Aorta (tissue), 5 donors: ENCODE results near the gene CDCA4. TPM values are rescaled to one million over a fixed set of nuclear protein-coding genes. Genes with fewer than 3 reads are reported as not detected.

Source experiments
- ATAC-seq: fragments of 200-7000 bp; cut with Tn5 transposase; one replicate; pipeline ENCODE4 v1.9.1; 2022; ENCODE audit warnings: moderate library complexity; ENCODE audit not compliant: low FRiP score
- DNase-seq, 2 donors: peaks; one replicate each; pipeline ENCODE4 v3.0.0-alpha.2; 2020
- H3K27ac ChIP-seq, 2 donors: one replicate each; pipeline ENCODE4 v1.5.1; 2013; ENCODE audit warnings: low read length in 2 of 2, mild to moderate bottlenecking in 2 of 2, moderate library complexity in 2 of 2, control low read depth in 1 of 2, inconsistent platforms in 1 of 2, low read depth in 1 of 2
- H3K27me3 ChIP-seq, 2 donors: one replicate each; pipeline ENCODE4 v1.6.1; 2013; ENCODE audit warnings: control low read depth in 1 of 2, low read length in 1 of 2, mild to moderate bottlenecking in 1 of 2, moderate library complexity in 1 of 2; ENCODE audit not compliant: insufficient read depth in 2 of 2, control insufficient read depth in 1 of 2
- H3K36me3 ChIP-seq, 2 donors: one replicate each; pipeline ENCODE4 v1.6.1; 2013; ENCODE audit warnings: control low read depth in 1 of 2, low read length in 1 of 2, mild to moderate bottlenecking in 1 of 2; ENCODE audit not compliant: insufficient read depth in 2 of 2, control insufficient read depth in 1 of 2
- H3K4me1 ChIP-seq, 2 donors: one replicate each; pipeline ENCODE4 v1.6.1; 2013; ENCODE audit warnings: low read length in 2 of 2, control low read depth in 1 of 2, mild to moderate bottlenecking in 1 of 2, moderate library complexity in 1 of 2; ENCODE audit not compliant: insufficient read depth in 2 of 2, control insufficient read depth in 1 of 2
- H3K4me3 ChIP-seq, 2 donors: one replicate each; pipeline ENCODE4 v1.5.1; 2013; ENCODE audit warnings: low read length in 2 of 2, control low read depth in 1 of 2, mild to moderate bottlenecking in 1 of 2
- H3K9me3 ChIP-seq: one replicate; pipeline ENCODE4 v1.6.1; 2013; ENCODE audit warnings: mild to moderate bottlenecking, low read length; ENCODE audit not compliant: control insufficient read depth
- WGBS, 2 donors: extraction: QIAGEN DNeasy Blood & Tissue Kit; methylation state at CpG; one replicate each; pipeline ENCODE4 v1.1.7; 2013; 5-methylcytosine and 5-hydroxymethylcytosine counted together
- intact Hi-C, 2 donors: fragments of 100-400 bp; cut with DNase I; formaldehyde crosslinking; loops; one replicate each; pipeline versions ENCODE4 v1.14.2 to v1.15.0; 2022
- polyA plus RNA-seq, 2 donors: library from polyadenylated mRNA; stranded (reverse); fragments of 200-250 nt; gene quantifications; one replicate each; pipeline ENCODE4 v1.2.3, GENCODE V29; 2013
- total RNA-seq, 2 donors: library from RNA; stranded (reverse); fragmentation: NEBNext Ultra II Directional; extraction: Animal tissue kit (Norgen Biotek cat#: 25700); gene quantifications; one replicate each; pipeline ENCODE4 v1.2.1, GENCODE V29; 2021
- donor health status: healthy with polysubstance abuse.
- donor health status: Bipolar disorder and iron deficiency.
- donor health status: DM: no; HTN: no; CAD: no.
- donor health status: DM: no; HTN: no; CAD: no.
- donor health status: DM: yes; HTN: yes; CAD: no.

The CDCA4 gene
- total and polyA plus RNA-seq, 4 donors, result 3.0 to 5.9 (median 3.9) TPM

GRCh38 chr14:104984056-104984894 lies 36.6 kb downstream of the CDCA4 start:
- ATAC-seq (no peak), DNase-seq (peak; percentile 40 to 63)
- Histone ChIP-seq H3K27me3 (no peaks in the 10 kb centered on the region), H3K36me3 (no peaks in the 10 kb centered on the region), H3K27ac (no peak overlapping the region), H3K4me3 (no peak overlapping the region), H3K4me1 (no peaks in the 10 kb centered on the region), H3K9me3 (no peaks in the 10 kb centered on the region)
- WGBS, 2 donors, result 90 to 93% methylated on average over 15 of the region's 15 CpGs
- intact Hi-C loops, result no loop called here

DNA sequence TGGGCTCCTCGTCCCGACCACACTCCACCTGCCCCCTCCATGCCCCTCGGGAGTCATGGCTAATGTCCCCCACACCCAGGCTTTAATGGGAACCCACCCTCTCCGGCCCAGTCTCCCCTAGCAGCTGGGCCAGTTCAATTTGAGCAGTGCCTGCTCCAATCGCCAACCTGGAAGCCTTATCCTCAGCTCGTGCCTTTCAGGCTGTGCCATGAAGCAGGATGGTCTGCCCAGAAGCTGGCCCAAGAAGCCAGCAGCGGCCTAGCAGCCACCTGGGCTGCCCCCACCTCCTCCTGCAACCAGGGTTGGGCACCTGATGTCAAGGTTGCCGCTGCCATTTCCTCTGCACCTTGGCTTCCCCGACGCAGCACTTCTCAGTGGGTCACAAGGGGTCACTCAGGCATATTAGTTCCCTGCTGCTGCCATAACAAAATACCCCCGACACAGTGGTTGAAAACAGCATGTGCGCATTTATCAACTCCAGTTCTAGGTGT lies 37.6 kb downstream of the CDCA4 start:
- WGBS, 2 donors, result 83 to 85% methylated on average over 12 of the region's 12 CpGs
- intact Hi-C loops, result no loop called here
- no peak for DNase-seq
- no peak overlapping the region for H3K27ac ChIP-seq
- no peaks in the 10 kb centered on the region for H3K27me3 ChIP-seq
- H3K9me3 ChIP-seq, result no peaks in the 10 kb centered on the region
- H3K4me3 ChIP-seq, result no peak overlapping the region
- ATAC-seq, result no peak
- H3K36me3 ChIP-seq, result no peaks in the 10 kb centered on the region
- H3K4me1 ChIP-seq, result no peaks in the 10 kb centered on the region

GRCh38 chr14:104982548-104983230 lies 38.2 kb downstream of the CDCA4 start:
- H3K4me3 ChIP-seq, result no peak overlapping the region
- 86 to 87% methylated on average over 10 of the region's 10 CpGs for WGBS, 2 donors
- no peak overlapping the region for H3K27ac ChIP-seq
- intact Hi-C loops, result no loop called here
- ATAC-seq (no peak), DNase-seq (peak; percentile 36 to 61)
- no peaks in the 10 kb centered on the region for H3K9me3 ChIP-seq
- H3K4me1 ChIP-seq, result no peaks in the 10 kb centered on the region
- no peaks in the 10 kb centered on the region for H3K27me3 ChIP-seq
- H3K36me3 ChIP-seq, result no peaks in the 10 kb centered on the region

DNA sequence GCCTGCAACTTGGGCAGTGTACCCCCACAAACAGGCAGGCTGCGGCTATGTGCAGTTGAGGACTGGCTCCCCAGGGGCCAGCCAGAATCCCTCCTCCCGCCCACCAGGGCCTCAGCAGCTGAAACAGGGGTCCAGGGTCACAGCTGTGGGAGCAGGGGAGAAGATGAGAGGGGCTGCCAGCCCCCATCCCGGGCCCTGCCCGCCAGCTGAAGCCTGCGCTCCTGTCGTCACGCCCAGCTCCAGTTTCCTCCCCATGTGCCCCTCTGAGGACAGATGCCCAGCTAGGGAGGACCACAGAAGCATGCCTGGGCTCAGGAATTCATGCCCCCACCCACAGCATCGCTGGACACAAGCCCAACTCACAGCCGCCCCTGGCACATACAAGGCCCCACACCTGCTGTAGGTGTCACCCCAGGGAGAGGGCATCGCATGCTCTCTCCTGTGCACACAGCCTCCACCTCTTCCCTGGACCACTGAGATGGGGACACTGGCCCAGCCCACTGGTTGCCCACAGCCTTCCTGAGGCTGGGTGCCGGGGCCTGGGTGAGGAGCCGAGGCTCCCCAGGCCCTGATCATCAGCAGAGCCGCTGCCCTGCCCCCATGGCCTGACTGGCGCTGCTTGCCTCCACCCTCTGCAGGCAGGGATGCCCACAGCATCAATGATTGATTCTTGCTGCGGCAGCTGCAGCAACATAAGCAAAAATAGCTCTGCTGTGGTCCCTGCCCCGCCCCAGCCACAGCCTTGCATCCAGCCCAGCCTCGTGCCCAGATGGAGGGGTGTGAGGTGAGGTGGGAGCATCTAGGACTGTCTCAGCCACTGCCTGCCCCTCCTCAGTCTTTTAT lies 39.0 kb downstream of the CDCA4 start:
- Histone ChIP-seq H3K9me3 (no peaks in the 10 kb centered on the region), H3K27me3 (no peaks in the 10 kb centered on the region), H3K4me3 (no peak overlapping the region), H3K27ac (no peak overlapping the region), H3K36me3 (no peaks in the 10 kb centered on the region), H3K4me1 (no peaks in the 10 kb centered on the region)
- intact Hi-C loops, result no loop called here
- peak; percentile 44 to 74 for DNase-seq
- WGBS, 2 donors, result 87 to 93% methylated on average over 15 to 17 of the region's 17 CpGs
- no peak for ATAC-seq

DNA sequence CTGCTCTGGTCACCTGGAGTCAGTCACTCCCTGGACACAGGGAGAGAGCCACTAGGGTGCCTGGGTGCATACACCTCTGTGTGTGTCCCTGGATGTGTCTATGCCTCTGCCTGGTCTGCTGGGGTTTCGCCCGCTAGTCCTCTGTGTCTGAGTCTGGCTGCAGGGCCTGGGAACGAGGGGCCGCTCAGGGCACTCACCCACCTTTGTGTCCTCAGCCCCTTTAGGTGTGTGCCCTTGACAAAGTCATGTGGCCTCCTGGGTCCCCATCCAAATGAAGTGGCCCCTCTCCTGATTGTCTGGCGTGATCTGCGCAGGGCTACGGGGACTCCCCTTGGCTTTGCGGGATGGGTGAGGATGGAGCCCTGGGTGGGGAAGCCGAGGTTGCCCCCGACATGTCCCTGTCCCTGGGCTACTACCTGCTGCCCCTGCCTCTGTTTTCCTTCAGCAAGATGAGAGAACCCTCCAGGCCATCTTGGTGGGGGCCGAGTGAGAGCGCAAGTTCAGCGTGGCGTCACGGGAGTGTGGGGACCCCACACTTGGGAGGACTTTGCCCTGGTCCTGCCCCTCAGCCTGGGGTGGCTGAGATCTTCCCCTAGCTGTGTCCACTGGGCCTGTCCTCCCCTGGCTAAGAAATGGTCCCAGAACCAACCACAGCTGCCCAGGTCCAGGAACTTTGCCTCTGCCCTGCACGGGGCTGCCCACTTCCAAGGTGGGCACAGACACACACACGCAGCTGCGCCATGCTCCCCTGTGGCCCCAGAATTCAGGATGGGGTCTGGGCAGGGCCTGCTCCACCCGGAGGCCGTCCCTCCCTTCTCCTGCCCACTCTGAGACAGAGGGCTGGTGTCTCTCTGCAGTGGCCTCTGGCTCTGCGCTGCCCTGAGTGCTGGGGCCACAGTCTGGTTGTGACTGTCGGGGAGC lies 40.0 kb downstream of the CDCA4 start:
- peak; percentile 39 to 69 for DNase-seq
- WGBS, 2 donors, result 94 to 98% methylated on average over 22 of the region's 22 CpGs
- intact Hi-C loops, result no loop called here
- Histone ChIP-seq H3K27me3 (no peaks in the 10 kb centered on the region), H3K9me3 (no peaks in the 10 kb centered on the region), H3K4me1 (no peaks in the 10 kb centered on the region), H3K4me3 (no peak overlapping the region), H3K36me3 (no peaks in the 10 kb centered on the region), H3K27ac (no peak overlapping the region)
- no peak for ATAC-seq

GRCh38 chr14:104979758-104980610 lies 40.9 kb downstream of the CDCA4 start:
- H3K36me3 ChIP-seq, result no peaks in the 10 kb centered on the region
- ATAC-seq, result no peak
- peak; percentile 77 to 81 for DNase-seq
- H3K27ac ChIP-seq, result no peak overlapping the region
- H3K4me3 ChIP-seq, result no peak overlapping the region
- H3K9me3 ChIP-seq, result no peaks in the 10 kb centered on the region
- WGBS, 2 donors, result 58 to 60% methylated on average over 19 of the region's 19 CpGs
- H3K27me3 ChIP-seq, result no peaks in the 10 kb centered on the region
- intact Hi-C loops, result no loop called here
- H3K4me1 ChIP-seq, result no peaks in the 10 kb centered on the region

GRCh38 chr14:104978746-104979691 lies 41.9 kb downstream of the CDCA4 start:
- H3K27ac ChIP-seq, result no peak overlapping the region
- no peaks in the 10 kb centered on the region for H3K27me3 ChIP-seq
- WGBS, 2 donors, result 68% methylated on average over 32 of the region's 32 CpGs
- DNase-seq, result peak; percentile 46 to 74
- H3K36me3 ChIP-seq, result no peaks in the 10 kb centered on the region
- no peak for ATAC-seq
- no peaks in the 10 kb centered on the region for H3K4me1 ChIP-seq
- H3K9me3 ChIP-seq, result no peaks in the 10 kb centered on the region
- no peak overlapping the region for H3K4me3 ChIP-seq
- intact Hi-C loops, result no loop called here
